Neural cell (in vitro differentiated cells): ENCODE results near the gene ZXDC. TPM values are rescaled to one million over a fixed set of nuclear protein-coding genes. Genes with fewer than 3 reads are reported as not detected.

Experiments used
- H2AFZ ChIP-seq: fragments of 200-600, 300-800 bp; sonication (generic), shearing (Covaris generic); 2 replicates; pipeline ENCODE4 v1.6.0; 2014; ENCODE audit warnings: low read depth, mild to moderate bottlenecking, antibody characterized with exemption, low read length, moderate library complexity
- H3F3A ChIP-seq: fragments of 200-600 bp; shearing (Covaris generic); 2 replicates; pipeline ENCODE4 v1.6.1; 2016; ENCODE audit warnings: mild to moderate bottlenecking, moderate library complexity, mixed read lengths, antibody characterized with exemption, low read length; ENCODE audit not compliant: insufficient read depth, poor library complexity, severe bottlenecking
- H3K27ac ChIP-seq: fragments of 200-600, 300-800 bp; sonication (generic), shearing (Covaris generic); 2 replicates; pipeline ENCODE4 v1.5.1; 2014; ENCODE audit warnings: mild to moderate bottlenecking, low read length, moderate library complexity
- H3K27me3 ChIP-seq: fragments of 300-800, 200-600 bp; sonication (generic), shearing (Covaris generic); 2 replicates; pipeline ENCODE4 v1.6.0; 2014; ENCODE audit warnings: mild to moderate bottlenecking, low read depth, low read length, moderate library complexity; ENCODE audit not compliant: insufficient read depth
- H3K36me3 ChIP-seq: fragments of 300-800, 200-600 bp; sonication (generic), shearing (Covaris generic); 2 replicates; pipeline ENCODE4 v1.5.1; 2014; ENCODE audit warnings: mild to moderate bottlenecking, antibody characterized with exemption, low read length, moderate library complexity; ENCODE audit not compliant: insufficient read depth
- H3K4me2 ChIP-seq: fragments of 300-800, 200-600 bp; sonication (generic), shearing (Covaris generic); 2 replicates; pipeline ENCODE4 v1.6.0; 2014; ENCODE audit warnings: mild to moderate bottlenecking, low read length
- H3K4me3 ChIP-seq: fragments of 300-800, 200-600 bp; sonication (generic), shearing (Covaris generic); 2 replicates; pipeline ENCODE4 v1.5.1; 2014; ENCODE audit warnings: mild to moderate bottlenecking, low read length, moderate library complexity
- H3K79me2 ChIP-seq: fragments of 200-600 bp; shearing (Covaris generic); replicated peaks from 2 replicates; pipeline ENCODE4 v1.6.0; 2014; ENCODE audit warnings: mild to moderate bottlenecking, low read length, moderate library complexity; ENCODE audit not compliant: insufficient read depth
- H3K9ac ChIP-seq: fragments of 300-800, 200-600 bp; sonication (generic), shearing (Covaris generic); 2 replicates; pipeline ENCODE4 v1.6.1; 2016; ENCODE audit warnings: mild to moderate bottlenecking, low read length, mixed read lengths
- H3K9me2 ChIP-seq: fragments of 200-600 bp; shearing (Covaris generic); 2 replicates; pipeline ENCODE4 v1.6.1; 2016; ENCODE audit warnings: mild to moderate bottlenecking, low read length, mixed read lengths; ENCODE audit not compliant: insufficient read depth
- H3K9me3 ChIP-seq: fragments of 200-600, 300-800 bp; sonication (generic), shearing (Covaris generic); 2 replicates; pipeline ENCODE4 v1.6.1; 2016; ENCODE audit warnings: mild to moderate bottlenecking, mixed run types, low read length, moderate library complexity, mixed read lengths
- H4K20me1 ChIP-seq: fragments of 200-600 bp; shearing (Covaris generic); 2 replicates; pipeline ENCODE4 v1.6.1; 2016; ENCODE audit warnings: mild to moderate bottlenecking, mixed run types; ENCODE audit not compliant: insufficient read depth
- EP300 ChIP-seq: fragments of 450-650 bp; conservative IDR thresholded peaks from 2 replicates; pipeline ENCODE4 v1.6.1; 2014; ENCODE audit warnings: antibody characterized with exemption, mild to moderate bottlenecking, moderate library complexity; ENCODE audit not compliant: poor library complexity, severe bottlenecking
- EZH2 ChIP-seq: fragments of 200-600, 300-800 bp; shearing (Covaris generic), sonication (generic); IDR thresholded peaks from 2 replicates; pipeline ENCODE4 v1.6.1; 2014; ENCODE audit warnings: antibody characterized with exemption, low read length, borderline replicate concordance, mild to moderate bottlenecking; ENCODE audit not compliant: insufficient read depth, poor library complexity, severe bottlenecking
- MXI1 ChIP-seq: fragments of 450-650 bp; conservative IDR thresholded peaks from 2 replicates; pipeline ENCODE4 v1.6.1; 2014; ENCODE audit warnings: antibody characterized with exemption, mild to moderate bottlenecking; ENCODE audit not compliant: poor library complexity, severe bottlenecking
- POLR2AphosphoS5 ChIP-seq: IDR thresholded peaks from 2 replicates; pipeline ENCODE4 v1.6.1; 2012
- RAD21 ChIP-seq: fragments of 450-650 bp; conservative IDR thresholded peaks from 2 replicates; pipeline ENCODE4 v1.6.1; 2014; ENCODE audit warnings: antibody characterized with exemption, mild to moderate bottlenecking, moderate library complexity
- SMC3 ChIP-seq: fragments of 450-650 bp; conservative IDR thresholded peaks from 2 replicates; pipeline ENCODE4 v1.6.1; 2014; ENCODE audit warnings: antibody characterized with exemption, mild to moderate bottlenecking, moderate library complexity; ENCODE audit not compliant: poor library complexity
- TAF1 ChIP-seq: IDR thresholded peaks from 2 replicates; pipeline ENCODE4 v1.6.1; 2012; ENCODE audit warnings: low read depth
- polyA plus RNA-seq: library from polyadenylated mRNA; depleted of rRNA; stranded (reverse); fragments of >200 nt; gene quantifications from 2 replicates; pipeline ENCODE4 v1.2.3, GENCODE V29; 2014
- TF ChIP-seq, protein P1 (sequence below): IDR thresholded peaks from 2 replicates; pipeline ENCODE4 v1.6.1; 2012; ENCODE audit warnings: borderline replicate concordance
- TF ChIP-seq, protein P2 (sequence below): fragments of 450-650 bp; IDR thresholded peaks from 2 replicates; pipeline ENCODE4 v1.5.1; 2014; ENCODE audit warnings: antibody characterized with exemption, mild to moderate bottlenecking, moderate library complexity; ENCODE audit not compliant: poor library complexity, severe bottlenecking

ZXDC gene
- polyA plus RNA-seq, 1 donor from 2014 or later: 22.2 TPM

DNA sequence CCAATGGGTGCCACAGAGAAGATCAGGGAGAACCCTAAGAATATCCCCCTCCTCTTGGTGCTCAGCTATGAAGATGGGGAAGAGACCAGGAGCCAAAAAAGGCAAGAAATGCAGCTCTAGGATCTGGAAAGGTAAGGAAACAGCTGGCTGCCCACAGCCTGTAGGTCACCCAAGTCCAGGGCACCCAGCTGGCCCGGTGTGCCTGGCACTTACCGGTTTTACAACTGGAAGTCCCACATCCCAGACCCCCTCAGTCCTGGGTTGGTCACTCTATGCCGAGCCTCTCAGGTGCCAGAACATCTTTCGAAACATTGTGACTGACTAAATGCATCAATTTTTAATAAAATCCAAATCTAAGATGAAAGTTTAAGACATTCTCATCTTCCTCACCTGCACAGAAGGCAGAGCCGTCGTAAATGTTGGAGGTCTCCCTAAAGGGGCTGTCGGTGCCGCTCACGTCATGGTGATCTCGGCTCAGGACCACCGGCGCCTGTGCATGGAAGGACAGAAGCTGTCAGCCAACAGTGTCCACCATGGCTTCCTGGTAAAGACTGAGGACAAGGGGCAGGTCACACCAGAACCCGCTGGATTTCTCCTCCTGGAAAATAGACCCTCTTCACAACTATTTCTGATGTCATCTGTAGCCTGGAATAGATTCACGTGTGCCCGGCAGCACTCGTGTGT is 13.3 kb upstream of the ZXDC start:
- Histone ChIP-seq H3K27ac (no peak overlapping the region), H3K36me3 (no peaks in the 10 kb centered on the region), H3K79me2 (no peaks in the 10 kb centered on the region), H3K9me2 (no peaks in the 10 kb centered on the region), H3F3A (no peaks in the 10 kb centered on the region), H3K27me3 (no peaks in the 10 kb centered on the region), H3K4me3 (no peak overlapping the region), H3K9me3 (no peaks in the 10 kb centered on the region), H3K4me2 (no peak overlapping the region), H4K20me1 (no peaks in the 10 kb centered on the region), H2AFZ (no peak overlapping the region), H3K9ac (no peak overlapping the region)
- TF ChIP-seq, protein P1, sequence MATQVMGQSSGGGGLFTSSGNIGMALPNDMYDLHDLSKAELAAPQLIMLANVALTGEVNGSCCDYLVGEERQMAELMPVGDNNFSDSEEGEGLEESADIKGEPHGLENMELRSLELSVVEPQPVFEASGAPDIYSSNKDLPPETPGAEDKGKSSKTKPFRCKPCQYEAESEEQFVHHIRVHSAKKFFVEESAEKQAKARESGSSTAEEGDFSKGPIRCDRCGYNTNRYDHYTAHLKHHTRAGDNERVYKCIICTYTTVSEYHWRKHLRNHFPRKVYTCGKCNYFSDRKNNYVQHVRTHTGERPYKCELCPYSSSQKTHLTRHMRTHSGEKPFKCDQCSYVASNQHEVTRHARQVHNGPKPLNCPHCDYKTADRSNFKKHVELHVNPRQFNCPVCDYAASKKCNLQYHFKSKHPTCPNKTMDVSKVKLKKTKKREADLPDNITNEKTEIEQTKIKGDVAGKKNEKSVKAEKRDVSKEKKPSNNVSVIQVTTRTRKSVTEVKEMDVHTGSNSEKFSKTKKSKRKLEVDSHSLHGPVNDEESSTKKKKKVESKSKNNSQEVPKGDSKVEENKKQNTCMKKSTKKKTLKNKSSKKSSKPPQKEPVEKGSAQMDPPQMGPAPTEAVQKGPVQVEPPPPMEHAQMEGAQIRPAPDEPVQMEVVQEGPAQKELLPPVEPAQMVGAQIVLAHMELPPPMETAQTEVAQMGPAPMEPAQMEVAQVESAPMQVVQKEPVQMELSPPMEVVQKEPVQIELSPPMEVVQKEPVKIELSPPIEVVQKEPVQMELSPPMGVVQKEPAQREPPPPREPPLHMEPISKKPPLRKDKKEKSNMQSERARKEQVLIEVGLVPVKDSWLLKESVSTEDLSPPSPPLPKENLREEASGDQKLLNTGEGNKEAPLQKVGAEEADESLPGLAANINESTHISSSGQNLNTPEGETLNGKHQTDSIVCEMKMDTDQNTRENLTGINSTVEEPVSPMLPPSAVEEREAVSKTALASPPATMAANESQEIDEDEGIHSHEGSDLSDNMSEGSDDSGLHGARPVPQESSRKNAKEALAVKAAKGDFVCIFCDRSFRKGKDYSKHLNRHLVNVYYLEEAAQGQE: no peak
- no peak for TF ChIP-seq POLR2AphosphoS5
- TF ChIP-seq RAD21: no peak
- TF ChIP-seq, protein P2, sequence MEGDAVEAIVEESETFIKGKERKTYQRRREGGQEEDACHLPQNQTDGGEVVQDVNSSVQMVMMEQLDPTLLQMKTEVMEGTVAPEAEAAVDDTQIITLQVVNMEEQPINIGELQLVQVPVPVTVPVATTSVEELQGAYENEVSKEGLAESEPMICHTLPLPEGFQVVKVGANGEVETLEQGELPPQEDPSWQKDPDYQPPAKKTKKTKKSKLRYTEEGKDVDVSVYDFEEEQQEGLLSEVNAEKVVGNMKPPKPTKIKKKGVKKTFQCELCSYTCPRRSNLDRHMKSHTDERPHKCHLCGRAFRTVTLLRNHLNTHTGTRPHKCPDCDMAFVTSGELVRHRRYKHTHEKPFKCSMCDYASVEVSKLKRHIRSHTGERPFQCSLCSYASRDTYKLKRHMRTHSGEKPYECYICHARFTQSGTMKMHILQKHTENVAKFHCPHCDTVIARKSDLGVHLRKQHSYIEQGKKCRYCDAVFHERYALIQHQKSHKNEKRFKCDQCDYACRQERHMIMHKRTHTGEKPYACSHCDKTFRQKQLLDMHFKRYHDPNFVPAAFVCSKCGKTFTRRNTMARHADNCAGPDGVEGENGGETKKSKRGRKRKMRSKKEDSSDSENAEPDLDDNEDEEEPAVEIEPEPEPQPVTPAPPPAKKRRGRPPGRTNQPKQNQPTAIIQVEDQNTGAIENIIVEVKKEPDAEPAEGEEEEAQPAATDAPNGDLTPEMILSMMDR: no peak
- no peak for TF ChIP-seq MXI1
- no peak for TF ChIP-seq TAF1
- no peak for TF ChIP-seq SMC3
- TF ChIP-seq EP300: no peak
- TF ChIP-seq EZH2: no peak

DNA sequence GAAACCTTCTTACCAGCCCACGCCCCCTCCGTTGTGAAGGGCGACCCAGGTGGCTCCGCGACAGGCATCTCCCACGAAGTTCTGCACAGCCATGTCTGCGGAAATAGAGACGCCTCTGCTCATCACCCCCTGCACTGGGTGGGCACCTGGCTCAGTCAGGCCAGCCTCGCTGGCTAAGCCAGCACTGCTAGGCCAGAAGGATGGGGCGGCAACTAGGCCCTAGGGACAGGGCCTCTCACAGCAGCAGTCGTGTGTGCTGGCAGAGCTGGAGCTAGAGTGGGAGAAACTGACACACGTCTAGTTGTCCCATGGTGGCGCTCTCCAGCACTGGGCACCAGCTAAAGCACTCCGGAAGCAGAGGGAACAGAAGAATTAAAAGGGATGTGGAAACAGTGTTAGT is 12.5 kb upstream of the ZXDC start:
- no peak overlapping the region for H3K4me2 ChIP-seq
- no peak overlapping the region for H3K27ac ChIP-seq
- no peaks in the 10 kb centered on the region for H3K9me2 ChIP-seq
- no peaks in the 10 kb centered on the region for H3K79me2 ChIP-seq
- no peak overlapping the region for H3K4me3 ChIP-seq
- H3K36me3 ChIP-seq: no peaks in the 10 kb centered on the region
- no peaks in the 10 kb centered on the region for H3F3A ChIP-seq
- H3K9me3 ChIP-seq: no peaks in the 10 kb centered on the region
- no peak overlapping the region for H3K9ac ChIP-seq
- TF ChIP-seq, protein P1: no peak
- TF ChIP-seq POLR2AphosphoS5: no peak
- no peak for TF ChIP-seq EZH2
- no peak for TF ChIP-seq MXI1
- TF ChIP-seq TAF1: no peak
- no peak for TF ChIP-seq SMC3
- TF ChIP-seq EP300: no peak
- TF ChIP-seq, protein P2: no peak
- no peak for TF ChIP-seq RAD21
- no peak overlapping the region for H2AFZ ChIP-seq
- no peaks in the 10 kb centered on the region for H4K20me1 ChIP-seq
- no peaks in the 10 kb centered on the region for H3K27me3 ChIP-seq
